Measurements from ENCODE around the gene DAP3. TPM values are rescaled to one million over a fixed set of nuclear protein-coding genes. Genes with fewer than 3 reads are reported as not detected.

DAP3 gene
- total and polyA plus RNA-seq, 11 donors = 79.0 to 170 (median 108) TPM

DNA sequence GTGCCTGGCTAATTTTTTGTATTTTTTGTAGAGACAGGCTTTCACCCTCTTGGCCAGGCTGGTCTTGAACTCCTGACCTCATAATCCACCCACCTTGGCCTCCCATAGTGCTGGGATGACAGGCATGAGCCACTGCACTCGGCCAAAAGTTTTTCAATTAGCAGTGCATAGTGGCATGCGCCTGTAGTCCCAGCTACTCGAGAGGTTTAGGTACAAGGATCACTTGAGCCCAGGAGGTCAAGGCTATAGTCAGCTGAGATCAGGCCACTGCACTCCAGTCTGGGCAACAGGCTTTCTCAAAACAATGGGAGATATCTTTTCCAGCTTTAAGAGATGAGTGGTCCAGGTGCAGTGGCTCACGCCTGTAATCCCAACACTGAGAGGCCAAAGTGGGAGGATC is 30.8 kb downstream of the DAP3 start:
- no peaks in the 10 kb centered on the region for H3K27me3 ChIP-seq
- DNase-seq (no peak), ATAC-seq (no peak)
- H3K4me3 ChIP-seq = no peak overlapping the region
- no peaks in the 10 kb centered on the region for H3K4me1 ChIP-seq
- no peak overlapping the region for H3K27ac ChIP-seq
- WGBS, 4 donors = 96 to 98% (median 97%) methylated on average over 4 of the region's 4 CpGs
- H3K9me3 ChIP-seq = no peaks in the 10 kb centered on the region
- peaks cover 0 to 83% (median 64%) of the 10 kb centered on the region in 9 donors for H3K36me3 ChIP-seq
- intact Hi-C loops (cut with DNase I) = no loop called here
- TF ChIP-seq, protein P1, sequence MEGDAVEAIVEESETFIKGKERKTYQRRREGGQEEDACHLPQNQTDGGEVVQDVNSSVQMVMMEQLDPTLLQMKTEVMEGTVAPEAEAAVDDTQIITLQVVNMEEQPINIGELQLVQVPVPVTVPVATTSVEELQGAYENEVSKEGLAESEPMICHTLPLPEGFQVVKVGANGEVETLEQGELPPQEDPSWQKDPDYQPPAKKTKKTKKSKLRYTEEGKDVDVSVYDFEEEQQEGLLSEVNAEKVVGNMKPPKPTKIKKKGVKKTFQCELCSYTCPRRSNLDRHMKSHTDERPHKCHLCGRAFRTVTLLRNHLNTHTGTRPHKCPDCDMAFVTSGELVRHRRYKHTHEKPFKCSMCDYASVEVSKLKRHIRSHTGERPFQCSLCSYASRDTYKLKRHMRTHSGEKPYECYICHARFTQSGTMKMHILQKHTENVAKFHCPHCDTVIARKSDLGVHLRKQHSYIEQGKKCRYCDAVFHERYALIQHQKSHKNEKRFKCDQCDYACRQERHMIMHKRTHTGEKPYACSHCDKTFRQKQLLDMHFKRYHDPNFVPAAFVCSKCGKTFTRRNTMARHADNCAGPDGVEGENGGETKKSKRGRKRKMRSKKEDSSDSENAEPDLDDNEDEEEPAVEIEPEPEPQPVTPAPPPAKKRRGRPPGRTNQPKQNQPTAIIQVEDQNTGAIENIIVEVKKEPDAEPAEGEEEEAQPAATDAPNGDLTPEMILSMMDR (IDR thresholded peaks at IDR 0.05) = no peak
- no peak for TF ChIP-seq POLR2A (IDR thresholded peaks at IDR 0.05)

DNA sequence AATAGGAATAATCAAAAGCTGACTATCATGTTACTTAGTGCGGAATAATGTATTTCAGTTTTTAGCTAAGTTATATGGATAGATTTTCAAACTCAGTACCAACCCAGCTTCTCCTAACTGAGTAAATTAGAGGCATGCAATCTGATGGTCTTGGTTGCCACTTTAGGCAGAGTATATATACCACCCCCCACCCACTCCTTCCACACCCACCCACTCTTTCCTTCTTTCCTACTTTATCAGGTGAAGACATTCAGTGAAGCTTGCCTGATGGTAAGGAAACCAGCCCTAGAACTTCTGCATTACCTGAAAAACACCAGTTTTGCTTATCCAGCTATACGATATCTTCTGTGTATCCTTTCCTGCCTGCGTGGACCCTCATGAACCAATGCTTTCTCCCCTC is 36.3 kb downstream of the DAP3 start:
- Histone ChIP-seq H3K36me3 (peaks cover 0 to 90% (median 77%) of the 10 kb centered on the region in 9 donors), H3K4me1 (no peaks in the 10 kb centered on the region), H3K27ac (no peak overlapping the region), H3K9me3 (no peaks in the 10 kb centered on the region), H3K4me3 (no peak overlapping the region), H3K27me3 (no peaks in the 10 kb centered on the region)
- TF ChIP-seq, protein P1 (IDR thresholded peaks at IDR 0.05) = no peak
- 91 to 99% (median 92%) methylated on average over 3 of the region's 3 CpGs for WGBS, 4 donors
- ATAC-seq (no peak), DNase-seq (no peak)
- intact Hi-C loops (cut with DNase I) = loop anchor here in 1 of 10 donors (5.0 kb wide), 1 partner anchor 33 kb away; no protein-coding TSS in a partner anchor

DNA sequence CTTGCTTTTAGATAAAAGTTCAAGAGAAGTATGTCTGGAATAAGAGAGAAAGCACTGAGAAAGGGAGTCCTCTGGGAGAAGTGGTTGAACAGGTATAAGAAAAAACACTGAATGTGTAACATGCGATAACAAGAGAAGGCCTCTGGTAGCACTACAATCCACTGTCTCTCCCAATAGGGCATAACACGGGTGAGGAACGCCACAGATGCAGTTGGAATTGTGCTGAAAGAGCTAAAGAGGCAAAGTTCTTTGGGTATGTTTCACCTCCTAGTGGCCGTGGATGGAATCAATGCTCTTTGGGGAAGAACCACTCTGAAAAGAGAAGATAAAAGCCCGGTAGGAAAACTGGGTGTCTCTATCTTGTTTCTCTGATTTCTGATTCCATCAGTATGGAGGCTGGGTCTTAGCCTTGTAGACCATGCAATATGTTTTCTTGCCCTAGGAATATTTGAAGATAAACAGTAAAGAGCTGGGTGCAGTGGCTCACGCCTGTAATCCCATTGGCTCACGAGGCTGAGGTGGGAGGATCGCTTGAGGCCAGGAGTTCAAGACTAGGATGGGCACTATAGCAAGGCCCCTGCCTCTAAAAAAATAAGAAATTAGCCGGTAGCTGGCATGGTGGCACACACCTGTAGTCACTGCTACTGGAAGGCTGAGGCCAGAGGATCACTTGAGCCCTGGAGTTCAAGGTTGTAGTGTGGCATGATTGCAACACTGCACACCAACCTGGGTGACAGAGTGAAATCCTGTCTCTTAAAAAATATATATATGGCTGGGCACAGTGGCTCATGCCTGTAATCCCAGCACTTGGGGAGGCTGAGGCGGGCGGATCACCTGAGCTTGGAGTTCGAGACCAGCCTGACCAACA is 40.4 kb downstream of the DAP3 start:
- H3K27ac ChIP-seq = no peak overlapping the region
- no peaks in the 10 kb centered on the region for H3K27me3 ChIP-seq
- H3K9me3 ChIP-seq = no peaks in the 10 kb centered on the region
- H3K4me1 ChIP-seq = no peaks in the 10 kb centered on the region
- TF ChIP-seq, protein P1 (IDR thresholded peaks at IDR 0.05) = peak in 11 of 12 donors; percentile 31 to 61 (median 51)
- TF ChIP-seq POLR2A (IDR thresholded peaks at IDR 0.05) = no peak
- intact Hi-C loops (cut with DNase I) = loop anchor here in 1 of 10 donors (5.0 kb wide), 1 partner anchor 37 kb away; no protein-coding TSS in a partner anchor
- ATAC-seq (peak in 3 of 4 donors; percentile 45 to 58 (median 56)), DNase-seq (peak in 3 of 5 donors; percentile 23 to 38 (median 33))
- no peak overlapping the region for H3K4me3 ChIP-seq
- 67 to 70% (median 69%) methylated on average over 12 of the region's 12 CpGs for WGBS, 4 donors
- peaks cover 0 to 91% (median 80%) of the 10 kb centered on the region in 9 donors for H3K36me3 ChIP-seq

DNA sequence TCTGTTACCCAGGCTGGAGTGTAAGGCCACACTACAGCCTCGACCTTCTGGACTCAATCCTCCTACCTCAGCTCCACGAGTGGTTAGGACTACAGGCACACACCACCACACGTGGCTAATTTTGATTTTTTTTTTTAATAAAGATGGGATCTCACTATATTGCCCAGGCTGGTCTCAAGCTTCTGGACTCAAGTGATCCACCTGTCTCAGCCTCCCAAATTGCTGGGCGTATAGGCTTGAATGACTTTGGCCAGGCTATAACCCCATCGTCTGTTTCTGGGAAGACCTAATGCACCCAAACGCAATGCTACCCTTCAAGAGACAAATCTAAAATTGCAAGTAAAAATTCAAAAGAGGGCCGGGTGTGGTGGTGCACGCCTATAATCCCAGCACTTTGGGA is 52.1 kb downstream of the DAP3 start:
- peaks cover 0 to 7% (median 4%) of the 10 kb centered on the region in 12 donors for H3K4me1 ChIP-seq
- no peak overlapping the region for H3K27ac ChIP-seq
- intact Hi-C loops (cut with DNase I) = no loop called here
- no peak overlapping the region for H3K4me3 ChIP-seq
- TF ChIP-seq, protein P1 (IDR thresholded peaks at IDR 0.05) = no peak
- TF ChIP-seq POLR2A (IDR thresholded peaks at IDR 0.05) = no peak
- no peaks in the 10 kb centered on the region for H3K9me3 ChIP-seq
- H3K27me3 ChIP-seq = no peaks in the 10 kb centered on the region
- ATAC-seq (no peak), DNase-seq (no peak)
- 91 to 94% (median 91%) methylated on average over 8 of the region's 8 CpGs for WGBS, 4 donors
- peaks cover 0 to 47% (median 33%) of the 10 kb centered on the region in 9 donors for H3K36me3 ChIP-seq
